Activated T-cell treated with anti-CD3 and anti-CD28 coated beads for 24 hours (primary cell): ENCODE measurements around the gene RSBN1.

Experiments used
- DNase-seq: peaks from one replicate; pipeline ENCODE4 v3.0.0-alpha.2; 2020; ENCODE audit warnings: low read depth

Gene RSBN1

DNA sequence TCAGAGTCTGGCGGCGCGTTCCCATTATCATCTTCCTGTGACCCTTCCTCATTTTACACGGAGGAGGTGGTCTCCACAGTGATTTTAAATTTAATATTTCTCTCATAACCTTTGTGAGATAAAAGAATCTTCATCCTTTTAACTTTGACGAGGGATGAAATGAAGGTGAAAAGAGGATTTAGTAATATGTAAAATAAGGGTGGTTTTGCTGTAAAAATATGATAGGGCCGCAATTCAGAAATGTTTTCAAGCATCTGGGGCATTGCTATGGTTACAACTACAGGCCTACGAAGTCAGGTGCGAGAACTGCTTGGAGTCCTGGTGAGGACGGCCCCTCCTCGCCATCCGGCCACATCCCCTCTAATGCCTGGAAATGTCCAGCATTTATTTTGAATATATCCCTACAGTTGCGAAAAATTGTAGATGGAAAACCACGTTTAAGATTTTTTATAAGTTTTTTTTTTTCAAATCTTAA lies 422 bp upstream of the RSBN1 start:
- DNase-seq = no peak

DNA sequence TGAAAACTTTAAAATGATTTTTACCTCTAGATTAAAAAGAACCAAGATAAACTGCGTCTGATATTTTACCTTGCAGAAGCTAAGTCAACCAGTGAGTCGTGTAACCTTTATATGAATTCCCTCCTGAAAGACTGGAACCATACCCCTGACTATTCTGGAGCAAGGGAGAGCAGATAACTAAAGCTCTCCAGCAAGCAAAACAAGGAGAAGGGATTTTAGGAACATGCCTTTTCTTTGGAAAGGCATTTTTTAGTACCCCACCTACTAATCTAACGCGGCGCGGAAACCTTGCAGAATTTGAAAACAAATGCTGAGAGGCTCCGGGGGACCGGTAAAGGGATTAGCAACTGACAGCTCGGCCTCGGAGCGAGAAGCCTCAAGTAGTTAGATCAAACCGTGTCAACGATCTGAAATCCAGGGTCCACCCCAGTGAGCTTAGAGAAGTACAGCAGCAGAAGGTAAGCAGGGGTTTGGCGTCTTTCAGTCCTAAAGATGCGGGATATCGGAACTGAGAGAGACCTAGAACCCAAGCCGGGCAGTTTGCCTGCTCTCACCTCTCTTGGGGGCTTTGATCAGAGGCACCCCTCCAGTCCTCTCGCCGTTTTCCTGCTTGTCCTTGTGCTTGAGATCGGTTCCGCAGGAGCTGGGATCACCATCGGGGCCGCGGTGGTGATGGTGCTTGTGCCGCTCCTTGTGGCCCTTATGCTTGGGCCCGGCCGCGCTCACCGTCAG lies 954 bp downstream of the RSBN1 start:
- no peak for DNase-seq

DNA sequence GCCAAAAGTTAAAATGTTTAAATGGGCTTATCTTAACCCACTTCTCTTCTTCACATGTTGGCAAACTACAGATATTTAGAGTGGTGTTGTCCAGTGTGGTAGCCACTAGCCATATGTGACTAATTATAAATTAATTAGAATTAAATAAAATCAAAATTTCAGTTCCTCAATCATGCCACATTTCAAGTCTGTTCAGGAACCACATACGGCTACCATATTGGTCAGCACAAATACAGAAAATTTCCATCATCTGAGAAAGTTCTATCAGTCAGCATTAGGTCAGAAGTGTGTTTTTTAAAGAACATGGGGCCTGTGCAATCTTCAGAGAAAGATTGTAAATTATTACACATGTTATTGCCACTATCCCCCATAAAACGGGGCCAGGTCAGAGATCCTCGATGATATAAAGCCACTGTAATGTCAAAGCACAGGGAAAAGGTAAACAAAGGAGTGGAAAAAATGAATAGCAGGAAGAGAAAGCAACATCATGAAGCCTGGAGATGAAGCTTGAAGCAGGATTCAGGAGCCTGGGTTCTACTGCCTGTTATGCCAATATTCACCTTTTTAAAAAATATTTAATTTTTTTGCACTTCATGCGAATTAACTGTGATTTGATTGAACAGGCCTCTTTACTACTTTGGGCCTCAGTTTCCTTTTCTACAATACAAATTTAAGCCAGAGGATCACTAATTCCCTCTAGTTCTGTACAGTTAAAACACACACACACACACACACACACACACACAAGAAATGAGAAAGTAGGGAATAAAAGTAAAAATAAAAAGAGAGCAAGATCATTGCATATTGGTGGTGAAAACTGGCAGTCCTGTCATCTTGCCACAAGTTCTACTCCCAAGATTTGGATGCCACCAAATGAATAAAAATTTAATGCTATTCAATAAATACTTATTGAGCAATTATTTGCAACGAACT lies 2.3 kb downstream of the RSBN1 start:
- no peak for DNase-seq

DNA sequence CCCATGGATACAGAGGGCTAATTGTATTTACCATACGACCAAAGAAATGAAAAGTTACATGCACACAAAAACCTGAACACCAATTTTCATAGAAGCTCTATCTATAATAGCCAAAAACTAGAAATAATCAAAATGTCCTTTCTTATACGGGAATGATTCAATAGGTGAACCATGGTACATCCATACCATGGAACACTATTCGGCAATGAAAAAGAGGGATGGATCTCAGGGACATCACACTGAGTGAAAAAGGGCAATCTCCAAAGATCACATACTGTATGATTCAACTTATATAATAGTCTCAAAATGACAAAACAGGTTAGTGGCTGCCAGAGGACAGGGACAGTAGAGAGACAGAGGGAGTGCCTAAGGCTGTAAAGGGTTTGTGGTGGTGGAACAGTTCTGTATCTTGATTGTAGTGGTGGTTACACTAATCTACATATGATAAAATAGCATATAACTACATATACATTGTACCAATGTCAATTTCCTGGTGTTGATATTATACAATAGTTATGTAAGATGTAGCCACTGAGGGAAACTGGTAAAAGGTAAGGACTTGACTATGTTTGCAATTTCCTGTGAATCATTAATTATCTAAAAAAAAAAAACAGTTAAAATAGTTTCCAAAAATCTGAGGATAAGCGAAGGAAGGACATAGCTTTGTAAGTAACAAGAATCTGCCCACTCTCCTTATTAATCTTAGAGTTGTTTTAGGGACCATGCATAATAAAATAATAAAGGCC lies 3.7 kb downstream of the RSBN1 start:
- DNase-seq = no peak

DNA sequence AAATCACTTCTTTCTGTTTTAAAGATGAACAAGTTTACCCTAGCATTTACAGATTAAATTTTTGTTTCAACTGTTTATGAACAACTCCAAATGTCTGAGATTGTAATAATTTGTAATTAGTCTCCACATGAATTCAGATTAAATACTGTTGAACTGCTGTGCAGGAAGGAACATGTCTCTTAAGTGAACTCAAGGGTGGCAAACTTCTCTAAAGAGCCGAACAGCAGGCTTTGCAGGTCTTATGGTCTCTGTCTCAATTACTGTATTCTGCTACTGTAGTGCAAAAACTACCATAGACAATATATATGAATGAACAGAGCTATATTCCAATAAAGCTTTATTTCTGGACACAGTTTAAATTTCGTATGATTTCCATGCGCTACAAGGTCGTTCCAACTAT lies 6.6 kb downstream of the RSBN1 start:
- DNase-seq = no peak

DNA sequence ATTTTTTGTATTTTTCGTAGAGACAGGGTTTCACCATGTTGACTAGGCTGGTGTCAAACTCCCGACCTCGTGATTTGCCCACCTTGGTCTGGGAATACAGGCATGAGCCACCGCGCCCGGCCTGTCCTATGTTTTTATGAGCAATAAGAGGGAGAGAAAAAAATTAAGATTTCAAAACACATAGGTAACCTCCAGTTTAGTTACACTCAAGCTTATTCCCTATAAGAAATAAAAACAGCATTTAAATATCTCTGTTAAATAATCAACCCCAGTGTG lies 7.1 kb downstream of the RSBN1 start:
- no peak for DNase-seq

DNA sequence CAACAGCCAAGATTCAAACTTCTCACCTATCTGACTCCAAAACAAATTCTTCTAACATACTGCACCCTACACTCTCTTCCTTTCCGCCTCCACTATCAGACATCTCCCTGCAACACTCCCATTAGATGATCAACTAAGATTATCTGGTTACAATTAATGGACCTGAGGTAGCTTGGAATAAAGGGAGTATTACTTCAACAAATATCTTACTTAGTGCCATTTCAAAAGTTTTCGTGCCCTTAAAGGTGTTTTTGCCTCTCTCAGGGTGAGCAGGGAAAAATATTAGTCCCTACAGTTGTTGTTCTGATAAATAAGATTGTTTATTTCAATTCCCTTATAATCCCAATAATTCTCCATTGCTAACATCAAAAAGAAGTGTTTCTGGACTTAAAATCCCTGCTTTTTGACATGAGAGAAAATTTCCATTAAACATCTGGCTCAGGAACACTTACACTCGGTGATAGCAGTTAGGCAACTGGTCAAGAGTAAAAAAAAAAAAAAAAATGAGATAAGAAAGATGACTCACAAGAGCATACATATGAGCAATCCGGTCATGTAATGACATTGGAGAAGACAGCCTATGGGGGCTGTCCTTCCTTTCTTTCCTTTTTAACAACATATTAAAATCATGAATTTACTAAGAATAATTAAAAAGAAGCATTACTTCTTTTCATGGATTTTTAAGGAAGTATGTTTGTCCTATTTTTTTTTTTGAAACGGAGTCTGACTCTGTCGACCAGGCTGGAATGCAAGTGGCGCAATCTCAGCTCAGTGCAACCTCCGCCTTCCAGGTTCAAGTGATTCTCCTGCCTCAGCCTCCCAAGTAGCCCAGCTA lies 7.6 kb downstream of the RSBN1 start:
- no peak for DNase-seq

DNA sequence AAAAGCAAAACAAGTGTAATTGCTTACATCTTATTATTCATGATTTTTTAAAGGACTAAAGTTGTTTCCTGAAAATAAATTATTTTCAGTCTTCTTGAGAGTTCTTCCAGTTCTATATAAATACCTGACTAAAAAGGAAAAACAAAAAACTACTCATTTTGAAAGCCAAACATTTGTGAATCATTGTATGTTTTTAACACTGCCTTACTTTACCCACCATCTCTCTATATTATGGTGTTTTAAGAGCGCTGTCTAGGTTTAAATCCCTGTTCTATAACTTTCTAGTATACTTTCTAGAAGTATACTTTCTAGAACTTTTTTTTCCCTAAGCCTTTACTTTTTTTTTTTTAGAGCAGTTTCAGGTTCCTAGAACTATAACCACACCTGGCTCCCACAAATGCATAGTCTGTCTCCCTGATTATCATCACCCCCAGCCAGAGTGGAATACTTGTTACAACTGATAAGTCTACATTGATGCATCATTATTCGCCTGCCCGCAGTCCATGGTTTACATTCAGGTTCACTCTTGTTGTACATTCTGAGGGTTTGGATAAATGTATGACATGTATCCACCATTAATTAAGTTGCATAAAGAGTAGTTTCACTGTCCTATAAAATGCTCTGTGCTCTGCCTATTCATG lies 9.8 kb downstream of the RSBN1 start:
- DNase-seq = no peak

DNA sequence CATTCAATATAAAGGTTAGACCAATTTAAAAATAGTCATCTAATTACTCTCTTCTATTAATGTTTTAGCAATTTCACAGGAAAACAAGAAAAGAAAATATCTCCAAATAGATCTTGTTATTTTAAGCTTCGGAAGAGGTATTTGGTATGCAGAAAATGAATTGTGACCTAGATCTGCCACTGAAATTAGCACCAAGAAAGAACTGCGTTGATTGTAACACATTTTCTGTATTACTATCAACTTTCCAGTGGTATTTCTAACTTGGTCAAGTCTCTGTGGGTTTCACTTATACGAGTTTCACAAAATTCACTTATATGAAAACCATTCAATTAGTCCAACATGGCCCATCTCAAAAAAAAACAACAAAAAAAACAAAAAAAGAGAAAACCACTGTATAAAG lies 11.8 kb downstream of the RSBN1 start:
- no peak for DNase-seq

DNA sequence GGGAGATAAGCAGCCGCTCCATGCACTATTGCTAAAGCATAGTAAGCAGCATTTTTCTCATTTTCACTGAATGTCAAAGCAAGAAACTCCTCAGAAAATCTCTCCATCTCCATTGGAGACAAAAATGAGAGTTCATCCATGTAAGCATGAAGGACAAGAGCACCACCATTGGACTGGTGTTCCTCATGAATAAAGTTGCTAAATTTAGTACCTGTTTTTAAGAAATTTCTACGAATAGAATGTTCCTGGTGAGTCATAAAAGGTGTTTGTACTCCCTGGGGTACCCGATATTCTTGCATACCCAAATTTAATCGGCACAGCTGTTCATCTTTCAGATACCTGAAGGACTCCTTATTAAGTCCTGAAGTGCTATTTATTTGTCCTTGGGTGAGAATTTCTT lies 14.8 kb downstream of the RSBN1 start:
- DNase-seq = no peak

DNA sequence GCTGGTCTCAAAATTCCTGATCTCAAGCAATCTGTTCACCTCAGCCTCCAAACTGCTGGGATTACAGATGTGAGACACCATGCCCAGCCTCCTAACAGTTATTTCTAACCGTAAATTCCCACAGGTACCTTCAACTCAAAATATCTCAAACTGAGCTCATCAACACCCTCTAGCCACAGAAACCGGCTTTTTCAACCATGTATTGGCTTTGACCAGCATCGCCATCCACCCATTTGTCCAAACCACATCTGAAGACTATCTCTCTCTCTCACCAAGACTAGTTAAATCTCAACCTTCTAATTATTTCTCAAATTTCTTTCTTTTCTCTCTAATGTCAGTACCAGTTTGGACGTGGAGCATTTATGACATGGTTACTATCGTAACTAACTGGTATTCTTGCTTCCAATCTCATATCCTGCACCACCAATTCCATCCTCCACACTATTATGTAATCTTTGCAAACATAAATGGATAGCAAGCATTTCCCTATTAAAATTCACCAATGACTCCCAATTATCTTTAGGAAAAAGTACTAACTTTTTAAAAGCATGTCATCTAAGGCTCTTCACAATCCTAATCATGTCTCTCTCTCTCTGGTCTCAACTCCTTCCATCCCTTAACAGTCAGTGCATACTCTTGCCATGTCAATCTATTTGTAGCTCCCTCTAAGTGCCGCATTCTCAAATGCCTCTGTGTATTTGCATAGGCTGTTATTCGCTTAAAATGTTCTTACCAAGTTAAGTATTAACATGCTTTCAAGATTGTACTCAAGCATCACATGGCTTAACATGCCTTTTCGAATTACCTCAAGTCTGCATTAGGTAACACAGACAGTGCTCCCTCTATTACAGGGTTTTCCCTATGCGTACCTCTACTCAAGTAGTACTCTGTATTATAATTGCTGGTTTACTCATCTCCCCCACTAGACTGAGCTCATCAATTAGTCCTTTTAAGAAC lies 18.1 kb downstream of the RSBN1 start:
- DNase-seq = no peak

DNA sequence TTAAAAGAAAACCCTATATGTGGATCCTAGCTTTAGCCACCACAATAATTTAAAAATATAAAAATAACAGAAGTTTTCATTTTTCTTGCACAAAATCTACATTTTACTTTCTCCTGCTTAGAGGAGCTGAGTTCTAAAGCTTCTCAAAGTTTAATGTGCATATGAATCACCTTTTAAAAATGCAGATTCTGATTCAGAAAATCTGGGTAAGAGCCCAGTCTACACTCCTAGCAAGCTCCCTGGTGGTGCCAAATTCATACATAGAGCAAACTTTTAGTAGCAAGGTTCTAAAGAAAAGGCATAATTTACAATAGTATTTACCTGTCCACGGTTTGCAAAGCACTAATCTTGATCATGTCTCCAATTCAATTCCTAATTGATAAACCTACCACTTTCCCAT lies 19.3 kb downstream of the RSBN1 start:
- DNase-seq = no peak

DNA sequence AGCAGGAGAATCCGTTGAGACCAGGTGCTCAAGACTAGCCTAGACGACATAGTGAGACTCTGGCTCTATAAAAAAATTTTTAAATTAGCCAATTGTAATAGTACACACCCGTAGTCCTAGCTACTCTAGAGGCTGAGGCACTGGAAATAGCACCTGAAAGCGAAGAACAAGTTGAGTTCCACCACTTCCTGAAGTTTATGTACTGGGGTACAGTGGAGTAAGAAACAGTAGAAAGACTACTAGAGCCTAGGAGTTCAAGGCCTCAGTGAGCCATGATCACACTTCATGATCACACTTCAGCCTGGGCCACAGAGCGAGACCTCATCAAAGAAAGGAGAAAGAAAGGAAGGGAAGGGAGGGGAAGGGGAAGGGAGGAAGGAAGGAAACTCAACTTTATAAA lies 19.8 kb downstream of the RSBN1 start:
- no peak for DNase-seq

DNA sequence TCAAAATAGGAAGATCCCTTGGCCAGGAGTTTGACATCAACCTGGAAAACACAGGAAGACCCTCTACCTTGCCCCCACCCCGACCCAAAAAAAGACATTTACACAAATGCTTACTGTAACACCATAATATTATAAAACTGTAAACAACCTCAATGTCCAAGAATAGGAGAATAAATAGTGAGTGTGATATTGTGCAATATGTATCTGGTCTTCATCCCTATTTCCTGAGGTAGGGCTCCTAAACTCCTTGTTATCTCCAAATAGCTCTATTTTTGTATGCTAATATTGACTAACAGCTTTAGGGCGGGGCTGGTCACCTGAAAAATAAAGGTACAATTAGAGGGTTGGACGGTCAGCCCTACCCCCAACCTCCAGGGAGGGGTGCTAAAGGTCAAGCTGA lies 23.5 kb downstream of the RSBN1 start:
- no peak for DNase-seq

DNA sequence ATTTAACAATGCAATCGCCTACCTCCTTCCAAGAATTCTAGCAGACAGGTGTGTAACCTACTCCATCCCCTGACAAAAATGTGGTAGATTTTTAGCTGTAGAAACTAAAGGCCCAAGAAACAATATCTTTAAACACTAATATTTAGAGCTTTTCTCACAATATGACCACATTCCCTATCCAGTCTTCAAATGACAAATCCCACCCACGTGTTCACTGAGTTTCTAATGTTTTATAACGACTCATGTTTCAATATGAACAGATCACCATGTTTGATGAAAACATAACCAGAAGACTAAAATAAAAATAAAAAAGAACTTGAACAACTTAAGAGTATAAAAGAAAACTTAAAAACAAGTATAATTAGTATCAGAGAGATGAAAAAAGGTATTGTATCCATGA lies 24.6 kb downstream of the RSBN1 start:
- DNase-seq = no peak

DNA sequence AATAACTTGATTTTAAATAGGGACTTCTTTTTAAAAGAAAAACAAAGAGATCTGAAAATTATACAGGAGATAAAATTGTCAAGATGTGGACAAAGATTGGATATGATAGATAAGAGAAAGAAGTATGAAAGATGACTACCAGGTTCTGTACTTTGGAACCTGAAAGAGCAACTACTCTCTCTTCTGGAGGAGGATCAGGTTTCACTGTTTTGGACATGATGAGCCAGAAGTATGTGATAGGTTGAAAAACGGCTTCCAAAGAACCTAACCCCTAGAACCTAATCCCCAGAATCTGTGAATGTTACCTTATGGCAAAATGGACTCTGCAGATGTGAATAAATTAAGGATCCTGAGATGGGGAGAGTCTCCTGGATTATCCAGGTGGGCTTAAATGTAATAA lies 26.2 kb downstream of the RSBN1 start:
- DNase-seq = no peak

DNA sequence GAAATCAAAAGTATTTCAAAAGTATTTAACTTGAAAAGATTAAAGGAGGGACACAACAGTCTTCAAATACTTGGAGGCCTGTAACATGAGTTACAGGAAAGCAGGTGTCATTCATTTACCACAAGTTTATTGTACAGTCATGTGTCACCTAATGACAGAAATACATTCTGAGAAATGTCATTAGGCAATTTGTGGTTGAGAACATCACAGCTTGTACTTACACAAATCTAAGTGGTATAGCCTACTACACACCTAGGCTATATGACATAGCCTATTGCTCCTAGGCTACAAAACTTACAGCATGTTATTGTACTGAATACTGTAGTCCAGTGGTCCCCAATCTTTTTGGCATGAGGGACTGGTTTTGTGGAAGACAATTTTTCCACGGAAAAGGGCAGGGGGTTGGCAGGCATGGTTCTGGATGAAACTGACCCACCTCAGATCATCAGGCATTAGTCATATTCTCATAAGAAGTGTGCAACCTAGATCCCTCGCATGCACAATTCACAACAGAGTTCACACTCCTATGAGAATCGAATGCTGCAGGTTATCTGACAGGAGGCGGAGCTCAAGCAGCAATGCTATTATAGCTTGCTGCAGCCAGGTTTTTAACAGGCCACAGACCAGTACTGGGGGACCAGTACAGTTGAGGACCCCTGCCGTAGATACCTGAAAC lies 28.0 kb downstream of the RSBN1 start:
- no peak for DNase-seq

DNA sequence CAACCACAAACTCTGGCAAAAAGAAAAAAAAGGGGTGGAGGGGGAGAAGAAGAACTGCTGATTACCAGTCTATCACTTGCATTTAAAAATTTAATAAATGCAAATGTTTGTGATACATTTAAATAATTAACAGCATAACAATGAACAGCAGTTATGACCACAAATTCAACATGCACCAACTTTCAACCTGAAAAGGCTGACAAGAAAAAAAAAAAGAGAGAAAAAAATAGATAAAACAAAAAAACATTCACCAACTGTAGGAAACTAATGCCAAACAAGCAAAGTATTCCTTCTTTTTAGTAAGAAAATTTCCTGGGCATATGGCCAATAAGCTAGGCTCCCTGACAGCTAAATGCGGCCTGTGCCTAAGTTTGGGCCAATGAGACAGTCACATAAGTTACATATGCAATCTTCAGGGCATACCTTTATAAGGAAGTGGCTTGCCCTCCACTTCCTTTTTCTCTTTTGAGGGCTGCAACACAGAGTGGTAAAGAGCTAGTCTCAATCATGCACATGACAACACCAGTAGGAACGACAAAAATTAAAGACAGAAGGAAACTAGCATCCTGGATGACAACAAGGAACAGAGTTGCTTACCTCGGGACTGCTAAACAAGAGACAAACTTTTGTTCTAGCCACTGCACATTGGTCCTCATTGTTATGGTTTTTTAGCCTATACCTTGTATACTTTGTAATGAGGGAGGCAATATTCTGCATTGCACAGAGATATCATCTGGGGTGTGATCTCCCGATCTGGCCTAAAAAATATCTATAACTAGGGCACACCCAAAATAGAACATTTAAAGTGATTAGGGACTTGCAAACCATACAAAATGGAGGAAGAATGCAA lies 28.8 kb downstream of the RSBN1 start:
- peak; percentile 16 for DNase-seq

DNA sequence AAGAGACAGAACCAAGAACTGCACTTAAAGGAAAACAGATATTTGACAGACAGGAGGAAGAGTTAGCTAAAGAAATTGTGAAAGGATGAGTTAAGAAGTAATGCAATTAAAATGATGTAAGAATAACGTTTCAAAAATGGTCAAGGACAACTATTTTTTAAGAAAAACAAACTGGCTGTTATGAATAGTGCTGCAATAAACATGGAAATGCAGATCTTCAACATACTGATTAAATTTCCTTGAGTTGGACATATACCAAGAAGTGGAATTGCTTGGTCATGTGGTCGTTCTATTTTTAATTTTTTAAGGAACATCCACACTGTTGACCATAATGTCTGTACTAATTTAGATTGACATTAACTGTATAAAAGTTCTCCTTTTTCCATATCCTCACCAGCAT lies 29.9 kb downstream of the RSBN1 start:
- no peak for DNase-seq
